K562 (cell line): ENCODE measurements around the gene DNAJB7. TPM values are rescaled to one million over a fixed set of nuclear protein-coding genes. Genes with fewer than 3 reads are reported as not detected.

ENCODE experiments used
- ARID3A ChIP-seq: IDR thresholded peaks from 2 replicates; pipeline ENCODE4 v1.6.1; 2012; ENCODE audit warnings: low read depth, low read length, improper control_type of control experiment, borderline replicate concordance
- DIDO1 ChIP-seq: fragments of 450-650 bp; IDR thresholded peaks from 2 replicates; pipeline ENCODE4 v1.6.1; 2016; ENCODE audit warnings: low read depth, missing biosample characterization, missing genetic modification characterization
- E2F5 ChIP-seq: sonication (generic); formaldehyde crosslinking; IDR thresholded peaks from 2 replicates; pipeline ENCODE4 v1.8.0; 2022; ENCODE audit warnings: mild to moderate bottlenecking, missing genetic modification reagents
- EP300 ChIP-seq: IDR thresholded peaks from 2 replicates; pipeline ENCODE4 v1.6.1; 2012; ENCODE audit warnings: low read length, improper control_type of control experiment
- FIP1L1 ChIP-seq: fragments of 200-400 bp; formaldehyde crosslinking; IDR thresholded peaks from 2 replicates; pipeline ENCODE4 v1.6.1; 2018; ENCODE audit warnings: mild to moderate bottlenecking, low read depth, low read length; ENCODE audit not compliant: poor library complexity, severe bottlenecking
- FOXO4 ChIP-seq: fragments of 450-650 bp; formaldehyde crosslinking; IDR thresholded peaks from 2 replicates; pipeline ENCODE4 v1.4.0; 2020; ENCODE audit warnings: mild to moderate bottlenecking, moderate library complexity
- MBD1 ChIP-seq: fragments of 250-450 bp; sonication (Bioruptor Pico); IDR thresholded peaks from 2 replicates; pipeline ENCODE4 v1.8.0; 2022; ENCODE audit warnings: inconsistent platforms
- MYC ChIP-seq, 2 experiments: fragments of 250-450 bp in 1 of 2; sonication (Bioruptor Pico) in 1 of 2; IDR thresholded peaks; 2 replicates each; pipeline versions ENCODE4 v1.5.1 to v1.6.1; 2012 to 2021; ENCODE audit warnings: low read depth in 2 of 2, borderline replicate concordance in 1 of 2, improper control_type of control experiment in 1 of 2, low read length in 1 of 2, mild to moderate bottlenecking in 1 of 2, moderate library complexity in 1 of 2
- NUFIP1 ChIP-seq: fragments of 450-650 bp; IDR thresholded peaks from 2 replicates; pipeline ENCODE4 v1.6.1; 2018; ENCODE audit not compliant: partially characterized antibody
- POLR2G ChIP-seq: fragments of 200-400 bp; formaldehyde crosslinking; IDR thresholded peaks from 2 replicates; pipeline ENCODE4 v1.6.1; 2017; ENCODE audit warnings: low read depth, mild to moderate bottlenecking, antibody characterized with exemption, low read length, moderate library complexity
- PRMT5 ChIP-seq: sonication (generic); formaldehyde crosslinking; IDR thresholded peaks from 2 replicates; pipeline ENCODE4 v1.5.0; 2020; ENCODE audit warnings: missing genetic modification reagents
- PTTG1 ChIP-seq: fragments of 450-650 bp; IDR thresholded peaks from 2 replicates; pipeline ENCODE4 v1.6.1; 2016; ENCODE audit warnings: low read depth, mild to moderate bottlenecking, missing genetic modification characterization, missing compliant biosample characterization
- RBBP5 ChIP-seq: fragments of 200-600 bp; sonication (generic); IDR thresholded peaks from 2 replicates; pipeline ENCODE4 v1.6.1; 2012; ENCODE audit warnings: borderline replicate concordance, mild to moderate bottlenecking, low read length, control low read depth, inconsistent platforms; ENCODE audit not compliant: insufficient read depth, poor library complexity, severe bottlenecking
- RBM15 ChIP-seq: fragments of 200-400 bp; formaldehyde crosslinking; IDR thresholded peaks from 2 replicates; pipeline ENCODE4 v1.6.1; 2018; ENCODE audit warnings: mild to moderate bottlenecking, low read length, moderate library complexity; ENCODE audit not compliant: insufficient read depth
- SRF ChIP-seq, 2 experiments: fragments of 250-450, 450-650 bp in 1 of 2; sonication (Bioruptor Pico) in 1 of 2; sonication (generic) in 1 of 2; formaldehyde crosslinking; IDR thresholded peaks; 2 replicates each; pipeline versions ENCODE4 v1.5.0 to v1.5.1; 2020 to 2022; ENCODE audit warnings: mild to moderate bottlenecking in 1 of 2, missing genetic modification reagents in 1 of 2
- TEAD1 ChIP-seq, 2 experiments: fragments of 450-650 bp in 1 of 2; sonication (generic) in 1 of 2; formaldehyde crosslinking; IDR thresholded peaks; 2 replicates each; pipeline versions ENCODE4 v1.4.0 to v1.8.0; 2020 to 2022; ENCODE audit warnings: mild to moderate bottlenecking in 2 of 2, missing genetic modification reagents in 1 of 2
- USF2 ChIP-seq: sonication (generic); formaldehyde crosslinking; IDR thresholded peaks from 2 replicates; pipeline ENCODE4 v1.5.0; 2020; ENCODE audit warnings: missing genetic modification reagents
- ZNF57 ChIP-seq: fragments of 450-650 bp; formaldehyde crosslinking; IDR thresholded peaks from 2 replicates; pipeline ENCODE4 v1.4.0; 2020; ENCODE audit warnings: mild to moderate bottlenecking, moderate library complexity
- polyA plus RNA-seq, 8 experiments: library from polyadenylated mRNA; depleted of rRNA in 4 of 8; stranded (reverse) in 5 of 8; unstranded in 3 of 8; fragments of >200 nt; fragmentation: Nextera tagmentation in 2 of 8; fragmentation: Illumina TruSeq in 1 of 8; extraction: Ambion mirVana in 2 of 8; extraction: Trizol in 1 of 8; gene quantifications; 2 replicates each; pipeline versions ENCODE4 v1.2.1 to v1.2.3, GENCODE V29; 2011 to 2014; ENCODE audit warnings: inconsistent platforms in 1 of 8, missing spikeins in 1 of 8
- total RNA-seq, 7 experiments: library from RNA; depleted of rRNA in 6 of 7; stranded (reverse); fragments of >200 nt in 6 of 7; fragmentation: Illumina TruSeq in 2 of 7; extraction: Trizol in 2 of 7; gene quantifications; 2 replicates each; pipeline versions ENCODE4 v1.2.1 to v1.2.3, GENCODE V29; 2011 to 2021; ENCODE audit warnings: low replicate concordance in 1 of 7

Gene DNAJB7
- total and polyA plus RNA-seq, 9 of the 15 experiments (the other 6 are each of a cell fraction or from before 2014, with no cell fraction given) = 0.13 to 0.21 TPM; not detected in 7

- TF ChIP-seq DIDO1 (tag) (peak; percentile 41; the same call in 1 of the 2 replicates), USF2 (CRISPR knock-in tag) (peak; percentile 81), FOXO4 (CRISPR knock-in tag) (no peak), ARID3A (no peak), E2F5 (CRISPR knock-in tag) (no peak), MYC (IDR thresholded peaks at IDR 0.05; ENCODE audit: low read depth, low read length) (peak; percentile 48), MYC (CRISPR knock-in tag; IDR thresholded peaks at IDR 0.05; ENCODE audit: borderline replicate concordance, low read depth) (no peak), PTTG1 (tag) (no peak), MBD1 (no peak), FIP1L1 (no peak), ZNF57 (CRISPR knock-in tag) (no peak), RBM15 (no peak), TEAD1 (CRISPR knock-in tag; IDR thresholded peaks at IDR 0.05) (0 out of 4 replicates have a peak, but pooled peaks of 1 of the 2 experiments have one; percentile 46), EP300 (peak; percentile 17; the same call in 1 of the 2 replicates), POLR2G (peak; percentile 83), NUFIP1 (no peak), PRMT5 (no peak), SRF (CRISPR knock-in tag; IDR thresholded peaks at IDR 0.05) (no peak), RBBP5 (peak; percentile 79)
Observed at GRCh38 chr22:40856513-40857308, 5.2 kb downstream of the DNAJB7 start, which contains the start of the genes ST13 and XPNPEP3 (continued).
